Activated naive CD8-positive, alpha-beta T cell treated with anti-CD3 and anti-CD28 coated beads, Interleukin-2, amount 50 U/mL, for 24 hours (primary cell): ENCODE measurements around the gene SPAG16.

Experiments used
- ATAC-seq: fragments of 150-1000 bp; cut with Tn5 transposase; one replicate; pipeline ENCODE4 v1.10.0; 2021
- DNase-seq: peaks from one replicate; pipeline ENCODE4 v3.0.0; 2021
- H3K27ac Mint-ChIP-seq: one replicate; pipeline ENCODE4 v1.8.0; 2021; ENCODE audit warnings: mild to moderate bottlenecking, mixed read lengths
- H3K27me3 Mint-ChIP-seq: one replicate; pipeline ENCODE4 v1.8.0; 2021; ENCODE audit warnings: mixed read lengths
- H3K36me3 Mint-ChIP-seq: one replicate; pipeline ENCODE4 v1.8.0; 2021; ENCODE audit warnings: low read depth, mixed read lengths
- H3K4me1 Mint-ChIP-seq: one replicate; pipeline ENCODE4 v1.8.0; 2021; ENCODE audit warnings: mixed read lengths
- H3K4me3 Mint-ChIP-seq: one replicate; pipeline ENCODE4 v1.8.0; 2021; ENCODE audit warnings: mild to moderate bottlenecking, moderate library complexity, mixed read lengths
- H3K9me3 Mint-ChIP-seq: one replicate; pipeline ENCODE4 v1.8.0; 2021; ENCODE audit warnings: mixed read lengths

Gene SPAG16

GRCh38 chr2:214005337-214005736, 721.1 kb downstream of the SPAG16 start:
- no peaks in the 10 kb centered on the region for H3K4me1 Mint-ChIP-seq
- H3K36me3 Mint-ChIP-seq, result no peaks in the 10 kb centered on the region
- DNase-seq, result no peak
- H3K27me3 Mint-ChIP-seq, result no peaks in the 10 kb centered on the region
- H3K27ac Mint-ChIP-seq, result no peak overlapping the region
- H3K4me3 Mint-ChIP-seq, result no peak overlapping the region
- peaks cover 8% of the 10 kb centered on the region for H3K9me3 Mint-ChIP-seq
- no peak for ATAC-seq

- ATAC-seq (no peak), DNase-seq (no peak)
- Mint-ChIP-seq H3K27ac (no peak overlapping the region), H3K4me3 (no peak overlapping the region), H3K27me3 (no peaks in the 10 kb centered on the region), H3K4me1 (no peaks in the 10 kb centered on the region), H3K9me3 (peaks cover 8% of the 10 kb centered on the region), H3K36me3 (no peaks in the 10 kb centered on the region)
These were observed 722.3 kb downstream of the SPAG16 start for GRCh38 chr2:214006601-214007000.

GRCh38 chr2:214011676-214012075, 727.4 kb downstream of the SPAG16 start:
- no peaks in the 10 kb centered on the region for H3K4me1 Mint-ChIP-seq
- H3K9me3 Mint-ChIP-seq, result peaks cover 8% of the 10 kb centered on the region
- no peaks in the 10 kb centered on the region for H3K36me3 Mint-ChIP-seq
- ATAC-seq, result no peak
- DNase-seq, result no peak
- H3K27ac Mint-ChIP-seq, result no peak overlapping the region
- H3K27me3 Mint-ChIP-seq, result no peaks in the 10 kb centered on the region
- no peak overlapping the region for H3K4me3 Mint-ChIP-seq

- DNase-seq (no peak), ATAC-seq (no peak)
- H3K4me3 Mint-ChIP-seq, result no peak overlapping the region
- H3K27ac Mint-ChIP-seq, result no peak overlapping the region
- no peaks in the 10 kb centered on the region for H3K36me3 Mint-ChIP-seq
- H3K27me3 Mint-ChIP-seq, result no peaks in the 10 kb centered on the region
- peaks cover 4% of the 10 kb centered on the region for H3K9me3 Mint-ChIP-seq
- no peaks in the 10 kb centered on the region for H3K4me1 Mint-ChIP-seq
These were observed 730.4 kb downstream of the SPAG16 start for GRCh38 chr2:214014551-214015220.

- no peak for DNase-seq
- no peak overlapping the region for H3K4me3 Mint-ChIP-seq
- no peaks in the 10 kb centered on the region for H3K27me3 Mint-ChIP-seq
- no peaks in the 10 kb centered on the region for H3K36me3 Mint-ChIP-seq
- H3K4me1 Mint-ChIP-seq, result no peaks in the 10 kb centered on the region
- peaks cover 4% of the 10 kb centered on the region for H3K9me3 Mint-ChIP-seq
- H3K27ac Mint-ChIP-seq, result no peak overlapping the region
- peak; percentile 61 for ATAC-seq
These were observed 735.1 kb downstream of the SPAG16 start for GRCh38 chr2:214019229-214019972.

- DNase-seq (no peak), ATAC-seq (no peak)
- peaks cover 4% of the 10 kb centered on the region for H3K9me3 Mint-ChIP-seq
- H3K36me3 Mint-ChIP-seq, result no peaks in the 10 kb centered on the region
- H3K27ac Mint-ChIP-seq, result no peak overlapping the region
- H3K4me3 Mint-ChIP-seq, result no peak overlapping the region
- no peaks in the 10 kb centered on the region for H3K4me1 Mint-ChIP-seq
- H3K27me3 Mint-ChIP-seq, result no peaks in the 10 kb centered on the region
These were observed 735.7 kb downstream of the SPAG16 start for GRCh38 chr2:214019973-214020345.

- Mint-ChIP-seq H3K27ac (no peak overlapping the region), H3K4me3 (no peak overlapping the region), H3K27me3 (peaks cover 3% of the 10 kb centered on the region), H3K4me1 (no peaks in the 10 kb centered on the region), H3K9me3 (peaks cover 8% of the 10 kb centered on the region), H3K36me3 (no peaks in the 10 kb centered on the region)
- ATAC-seq (no peak), DNase-seq (no peak)
These were observed 744.9 kb downstream of the SPAG16 start for GRCh38 chr2:214029190-214029589.

GRCh38 chr2:214031566-214031965, 747.3 kb downstream of the SPAG16 start:
- H3K36me3 Mint-ChIP-seq, result no peaks in the 10 kb centered on the region
- H3K4me3 Mint-ChIP-seq, result no peak overlapping the region
- H3K27me3 Mint-ChIP-seq, result peaks cover 3% of the 10 kb centered on the region
- peaks cover 8% of the 10 kb centered on the region for H3K9me3 Mint-ChIP-seq
- ATAC-seq (no peak), DNase-seq (no peak)
- no peak overlapping the region for H3K27ac Mint-ChIP-seq
- no peaks in the 10 kb centered on the region for H3K4me1 Mint-ChIP-seq

GRCh38 chr2:214034417-214034816, 750.2 kb downstream of the SPAG16 start:
- no peak for ATAC-seq
- H3K9me3 Mint-ChIP-seq, result peaks cover 10% of the 10 kb centered on the region
- no peak for DNase-seq
- H3K4me3 Mint-ChIP-seq, result no peak overlapping the region
- no peak overlapping the region for H3K27ac Mint-ChIP-seq
- H3K27me3 Mint-ChIP-seq, result no peaks in the 10 kb centered on the region
- no peaks in the 10 kb centered on the region for H3K4me1 Mint-ChIP-seq
- no peaks in the 10 kb centered on the region for H3K36me3 Mint-ChIP-seq

- DNase-seq (no peak), ATAC-seq (peak; percentile 28)
- no peak overlapping the region for H3K4me3 Mint-ChIP-seq
- no peaks in the 10 kb centered on the region for H3K27me3 Mint-ChIP-seq
- H3K27ac Mint-ChIP-seq, result no peak overlapping the region
- H3K36me3 Mint-ChIP-seq, result no peaks in the 10 kb centered on the region
- H3K4me1 Mint-ChIP-seq, result no peaks in the 10 kb centered on the region
- H3K9me3 Mint-ChIP-seq, result peaks cover 10% of the 10 kb centered on the region
These were observed 751.0 kb downstream of the SPAG16 start for GRCh38 chr2:214035091-214035852.

- DNase-seq (no peak), ATAC-seq (no peak)
- H3K27ac Mint-ChIP-seq, result no peak overlapping the region
- H3K4me1 Mint-ChIP-seq, result no peaks in the 10 kb centered on the region
- no peak overlapping the region for H3K4me3 Mint-ChIP-seq
- no peaks in the 10 kb centered on the region for H3K36me3 Mint-ChIP-seq
- H3K27me3 Mint-ChIP-seq, result no peaks in the 10 kb centered on the region
- H3K9me3 Mint-ChIP-seq, result peaks cover 10% of the 10 kb centered on the region
These were observed 751.7 kb downstream of the SPAG16 start for GRCh38 chr2:214035921-214036320.

GRCh38 chr2:214038186-214038585, 753.9 kb downstream of the SPAG16 start:
- Mint-ChIP-seq H3K9me3 (peaks cover 17% of the 10 kb centered on the region), H3K36me3 (no peaks in the 10 kb centered on the region), H3K27ac (no peak overlapping the region), H3K27me3 (no peaks in the 10 kb centered on the region), H3K4me3 (no peak overlapping the region), H3K4me1 (no peaks in the 10 kb centered on the region)
- DNase-seq (no peak), ATAC-seq (no peak)

- Mint-ChIP-seq H3K36me3 (no peaks in the 10 kb centered on the region), H3K27me3 (no peaks in the 10 kb centered on the region), H3K4me1 (no peaks in the 10 kb centered on the region), H3K4me3 (no peak overlapping the region), H3K27ac (no peak overlapping the region), H3K9me3 (peaks cover 9% of the 10 kb centered on the region)
- DNase-seq, result no peak
- ATAC-seq, result no peak
These were observed 766.5 kb downstream of the SPAG16 start for GRCh38 chr2:214050731-214051130.

GRCh38 chr2:214051585-214051984, 767.3 kb downstream of the SPAG16 start:
- no peak for ATAC-seq
- Mint-ChIP-seq H3K27me3 (no peaks in the 10 kb centered on the region), H3K9me3 (peaks cover 3% of the 10 kb centered on the region), H3K27ac (no peak overlapping the region), H3K36me3 (no peaks in the 10 kb centered on the region), H3K4me3 (no peak overlapping the region), H3K4me1 (no peaks in the 10 kb centered on the region)
- DNase-seq, result no peak

- Mint-ChIP-seq H3K9me3 (peaks cover under 1% of the 10 kb centered on the region), H3K36me3 (no peaks in the 10 kb centered on the region), H3K27ac (no peak overlapping the region), H3K4me1 (no peaks in the 10 kb centered on the region), H3K27me3 (no peaks in the 10 kb centered on the region), H3K4me3 (no peak overlapping the region)
- no peak for DNase-seq
- no peak for ATAC-seq
These were observed 768.0 kb downstream of the SPAG16 start for GRCh38 chr2:214052235-214052634.
